ENCODE results near the gene DNAJB6. TPM values are rescaled to one million over a fixed set of nuclear protein-coding genes. Genes with fewer than 3 reads are reported as not detected.
A peak's percentile ranks its signal among the peaks of the same experiment; 100 is the strongest.

The DNAJB6 gene
- total and polyA plus RNA-seq, 2 of the 4 experiments (the other 2 are of a cell fraction) = 93.4 to 165 TPM

DNA sequence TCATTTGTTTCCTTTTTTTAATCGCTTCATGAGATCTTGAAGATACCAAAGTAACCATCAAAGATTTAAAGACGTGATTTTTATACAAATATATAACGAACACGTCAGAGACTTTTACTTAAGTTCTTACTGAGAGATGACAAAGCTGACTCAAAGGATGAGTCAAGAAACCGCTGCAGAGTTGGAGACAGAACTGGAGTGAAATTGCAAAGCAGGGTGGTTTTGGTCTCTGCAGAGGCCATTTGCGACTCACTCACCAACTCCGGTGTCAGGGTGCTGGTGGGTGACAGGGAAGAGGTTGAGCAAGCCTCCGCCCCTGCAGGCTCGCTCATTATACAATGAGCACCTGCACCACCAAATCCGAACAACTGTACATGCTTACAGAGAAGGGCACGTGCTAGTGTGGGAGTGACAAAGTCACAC is 75.2 kb downstream of the DNAJB6 start:
- CTCF ChIA-PET = interaction anchor here (1.0 kb wide), 1 partner anchor 14 kb away, joined by 3 read pairs; no protein-coding TSS in a partner anchor

More for the DNA sequence above, 75.2 kb downstream of the DNAJB6 start:
- peaks cover 3% of the 10 kb centered on the region; the same call in 1 of the 2 replicates for H3K9me1 ChIP-seq (ENCODE audit: insufficient read depth, low read length)
- H3K56ac ChIP-seq (ENCODE audit: extremely low read depth, insufficient read depth, low read length) = no peak overlapping the region
- H4K20me1 ChIP-seq (ENCODE audit: insufficient read depth, low read length) = peaks cover 55% of the 10 kb centered on the region
- H3K14ac ChIP-seq (replicated peaks; ENCODE audit: low read depth, low read length) = no peak overlapping the region
- no peak overlapping the region for H2BK120ac ChIP-seq (ENCODE audit: low read depth, low read length)
- H2BK15ac ChIP-seq (ENCODE audit: low read depth, low read length) = no peak overlapping the region
- no peak overlapping the region for H2AK5ac ChIP-seq (ENCODE audit: low read depth, low read length)
- H3K18ac ChIP-seq (ENCODE audit: low read depth, low read length) = no peak overlapping the region
- H3K4me3 ChIP-seq (ENCODE audit: insufficient read depth, low read depth, low read length) = no peak overlapping the region
- no peak overlapping the region for H4K5ac ChIP-seq (ENCODE audit: low read depth, low read length)
- no peaks in the 10 kb centered on the region for H3K27me3 ChIP-seq (ENCODE audit: control insufficient read depth, insufficient read depth, low read length)
- H3K79me1 ChIP-seq (ENCODE audit: low read depth in 1 of 2, low read length in 2 of 2) = peaks cover 25 to 60% of the 10 kb centered on the region in 2 experiments
- WGBS, 2 experiments (ENCODE audit: extremely low coverage in 2 of 2, insufficient read length in 1 of 2) = no CpG with 5 or more reads among the region's 11 CpGs
- H3K9me3 ChIP-seq (ENCODE audit: control insufficient read depth, insufficient read depth, low read length) = no peaks in the 10 kb centered on the region
- ATAC-seq (ENCODE audit: low read depth) = peak; percentile 87
- H2AFZ ChIP-seq (replicated peaks; ENCODE audit: low read length, poor library complexity) = no peak overlapping the region
- POLR2A ChIA-PET (ENCODE audit: unreplicated experiment) = no interaction called here
- H3K4me1 ChIP-seq (ENCODE audit: control insufficient read depth, insufficient read depth, low read length) = peaks cover 8% of the 10 kb centered on the region
- intact Hi-C loops (cut with micrococcal nuclease) = no loop called here
- BruUV-seq (replicated peaks) = no TSS peak
- no peak overlapping the region; a peak in 1 of 4 replicates for H4K8ac ChIP-seq (ENCODE audit: low read depth in 2 of 2, low read length in 2 of 2)
- peak; percentile 95 for DNase-seq
- H3K27ac ChIP-seq (ENCODE audit: insufficient read depth, low read length) = no peak overlapping the region
- no peak overlapping the region; the same call in 1 of the 2 replicates for H3K4ac ChIP-seq (ENCODE audit: low read depth, low read length)
- H2BK20ac ChIP-seq (ENCODE audit: low read depth, low read length) = no peak overlapping the region
- peak overlapping the region; percentile 24; the same call in 1 of the 2 replicates for H3K4me2 ChIP-seq (ENCODE audit: low read depth, low read length)
- H2AK9ac ChIP-seq (replicated peaks; ENCODE audit: low read depth, low read length, poor library complexity) = no peak overlapping the region
- TF ChIP-seq FOS (IDR thresholded peaks at IDR 0.05; ENCODE audit: low read depth, low read length) = peak; percentile 57
- TF ChIP-seq RFX5 (IDR thresholded peaks at IDR 0.05; ENCODE audit: low read depth, low read length) = no peak
- peak; percentile 60; the same call in 1 of the 2 replicates for TF ChIP-seq MAFK (IDR thresholded peaks at IDR 0.05; ENCODE audit: low read depth, low read length)
- peak; percentile 90 for TF ChIP-seq CEBPB (IDR thresholded peaks at IDR 0.05; ENCODE audit: low read depth, low read length)
- no peak for TF ChIP-seq ELK1 (IDR thresholded peaks at IDR 0.05; ENCODE audit: borderline replicate concordance, low read depth, low read length)
- H4K91ac ChIP-seq (ENCODE audit: insufficient read depth, low read depth, low read length) = no peak overlapping the region
- H3K36me3 ChIP-seq (ENCODE audit: control insufficient read depth, insufficient read depth, low read length) = peaks cover 45% of the 10 kb centered on the region
- in situ Hi-C loops (cut with MboI; ENCODE audit: low sequenced_read_pairs) = no loop called here
- H3K23ac ChIP-seq (ENCODE audit: low read depth, low read length) = no peak overlapping the region
- dilution Hi-C loops (cut with HindIII; ENCODE audit: low sequenced_read_pairs, unreplicated experiment) = no loop called here
- H2BK5ac ChIP-seq (ENCODE audit: low read depth, low read length, poor library complexity, severe bottlenecking) = peak overlapping the region; percentile 80
- no peak overlapping the region for H3K9ac ChIP-seq (ENCODE audit: low read depth, low read length)

Measured in IMR-90 (cell line).